Subcutaneous adipose tissue (tissue), 4 donors: ENCODE data around the gene LPO. TPM values are rescaled to one million over a fixed set of nuclear protein-coding genes. Genes with fewer than 3 reads are reported as not detected.

Experiments used
- CTCF ChIP-seq: fragments of 450-650 bp; IDR thresholded peaks from one replicate; pipeline ENCODE4 v1.5.1; 2016; ENCODE audit warnings: low read depth, mild to moderate bottlenecking, control low read depth, antibody characterized with exemption, moderate library complexity
- total RNA-seq, 4 donors: library from RNA; depleted of rRNA; stranded (reverse); fragments of >200 nt; gene quantifications; one replicate each; pipeline ENCODE4 v1.1.0, GENCODE V29; 2016

The LPO gene
- total RNA-seq, 4 donors from 2014 or later, result not detected

DNA sequence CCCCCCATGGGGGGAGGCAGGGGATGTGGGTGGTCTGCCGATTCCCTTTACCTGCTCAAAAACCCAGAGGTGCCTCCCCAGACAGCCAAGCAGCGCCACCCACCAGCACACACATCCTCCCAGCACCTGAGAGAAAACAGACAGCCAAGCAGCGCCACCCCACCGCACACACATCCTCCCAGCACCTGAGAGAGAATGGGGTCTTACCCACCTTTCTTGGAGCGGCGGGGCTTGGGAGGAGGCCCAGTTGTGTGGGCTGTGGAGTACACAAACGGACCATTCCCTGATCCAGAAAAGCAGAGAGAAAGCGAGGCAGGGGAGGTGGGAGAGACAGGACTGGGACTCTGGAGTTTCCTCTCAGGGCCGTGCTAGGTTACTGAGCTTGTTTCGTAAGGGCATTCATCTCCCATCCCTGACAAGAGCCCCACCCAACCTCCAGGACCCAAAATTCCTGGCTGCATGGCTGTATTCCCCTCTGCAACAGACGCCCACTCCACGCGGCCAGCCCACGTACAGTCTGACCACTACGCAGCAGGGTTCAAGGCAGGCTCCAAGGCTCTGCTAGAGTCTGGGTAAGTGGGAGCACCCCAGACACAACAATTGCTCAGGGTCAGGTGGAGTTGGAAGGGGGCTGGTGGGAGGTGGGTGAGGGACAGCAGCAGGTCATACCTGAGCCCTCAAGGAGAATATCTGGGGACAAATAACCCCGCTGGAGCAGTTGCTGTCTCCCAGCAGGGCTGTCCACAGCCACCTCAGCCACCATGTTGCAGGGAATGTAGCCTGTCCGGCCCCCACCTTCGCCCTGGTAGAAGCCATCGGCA lies 68.0 kb downstream of the LPO start:
- no peak for TF ChIP-seq CTCF

DNA sequence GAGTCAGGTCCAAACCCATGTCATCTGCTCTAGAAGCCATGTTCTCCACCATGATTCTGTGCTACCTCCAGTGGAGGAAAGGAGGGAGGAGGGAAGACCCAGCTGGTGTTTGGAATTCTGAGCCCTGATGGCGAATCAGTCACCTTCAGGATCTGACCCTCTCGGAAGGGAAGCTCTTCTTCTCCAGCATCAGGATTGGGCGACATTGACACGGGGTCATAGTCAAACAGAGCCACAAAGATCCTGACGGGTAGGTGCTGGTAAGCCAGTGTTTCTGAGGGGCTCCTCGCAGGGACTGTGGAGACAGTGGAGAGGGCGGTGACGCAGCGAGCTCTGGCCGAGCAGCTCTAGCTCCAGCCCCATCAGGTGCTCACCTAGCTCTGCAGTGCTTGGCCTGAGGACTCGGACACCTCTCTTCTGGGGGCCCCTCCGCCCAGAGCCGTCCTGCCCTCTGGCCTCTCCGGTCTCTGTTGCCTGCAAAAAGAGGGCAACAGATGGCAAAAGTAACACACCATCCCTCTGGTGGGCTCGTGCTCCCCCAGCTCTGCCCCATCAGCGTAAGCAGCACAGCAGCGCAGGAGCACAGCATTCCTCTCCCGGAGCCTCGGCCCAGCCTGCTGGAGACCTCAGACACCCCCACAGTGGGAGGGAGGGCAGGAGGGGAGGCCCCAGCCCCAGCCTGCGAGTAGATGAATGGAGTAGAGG lies 69.2 kb downstream of the LPO start:
- TF ChIP-seq CTCF, result no peak

- no peak for TF ChIP-seq CTCF
These were observed 70.0 kb downstream of the LPO start for GRCh38 chr17:58308173-58308984.

DNA sequence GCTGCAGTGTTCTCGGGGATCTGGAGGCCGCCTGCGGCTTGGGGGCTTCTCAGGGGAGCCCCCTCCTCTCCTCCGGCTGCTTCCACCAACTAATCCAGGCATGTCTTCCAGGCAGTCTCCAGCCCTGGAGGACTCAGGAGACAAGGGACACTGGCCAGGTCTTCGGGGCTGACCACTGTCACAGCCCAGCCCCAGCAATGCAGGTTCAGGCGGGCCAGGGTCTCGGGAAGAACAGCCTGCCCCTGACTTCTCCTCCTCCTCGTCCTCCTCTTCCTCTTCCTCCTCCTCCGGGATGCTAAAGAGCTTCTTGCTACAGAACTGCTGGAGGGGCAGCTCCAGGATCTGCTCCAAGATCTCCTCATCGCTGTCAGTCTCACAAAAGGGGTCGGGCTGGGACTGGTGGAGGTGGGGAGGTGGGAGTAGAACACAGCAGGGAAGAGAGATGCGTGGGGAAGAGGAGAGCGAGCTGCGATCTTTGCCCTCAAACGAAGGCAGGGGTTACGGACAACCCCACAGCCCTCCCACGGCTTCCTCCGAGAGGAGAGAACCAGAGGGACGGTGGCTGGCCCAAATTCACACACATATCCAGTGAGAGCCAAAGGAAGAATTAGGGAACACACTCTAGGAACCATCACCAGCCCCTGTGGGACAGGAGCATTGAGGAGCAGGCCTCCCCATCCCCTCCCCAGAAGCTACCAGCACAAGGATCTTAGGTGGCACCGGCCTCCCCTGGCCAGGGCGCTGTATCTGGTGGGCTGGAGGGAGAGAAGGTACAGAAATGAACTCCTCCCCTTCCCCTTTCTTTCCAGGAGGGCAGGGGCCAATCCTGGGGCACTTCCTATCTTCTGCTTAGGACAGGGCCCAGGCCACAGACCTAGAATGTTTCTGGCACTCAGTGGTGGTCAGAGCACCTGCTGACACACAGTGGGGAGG lies 70.9 kb downstream of the LPO start:
- TF ChIP-seq CTCF, result no peak

- TF ChIP-seq CTCF, result no peak
These were observed 71.5 kb downstream of the LPO start for GRCh38 chr17:58309918-58310259.

- no peak for TF ChIP-seq CTCF
These were observed 72.4 kb downstream of the LPO start for GRCh38 chr17:58310511-58311428.
